ENCODE data around the gene CREB3L2. TPM values are rescaled to one million over a fixed set of nuclear protein-coding genes. Genes with fewer than 3 reads are reported as not detected.

Gene CREB3L2
- total RNA-seq, 4 donors from 2014 or later: 2.8 to 12.0 (median 5.4) TPM

DNA sequence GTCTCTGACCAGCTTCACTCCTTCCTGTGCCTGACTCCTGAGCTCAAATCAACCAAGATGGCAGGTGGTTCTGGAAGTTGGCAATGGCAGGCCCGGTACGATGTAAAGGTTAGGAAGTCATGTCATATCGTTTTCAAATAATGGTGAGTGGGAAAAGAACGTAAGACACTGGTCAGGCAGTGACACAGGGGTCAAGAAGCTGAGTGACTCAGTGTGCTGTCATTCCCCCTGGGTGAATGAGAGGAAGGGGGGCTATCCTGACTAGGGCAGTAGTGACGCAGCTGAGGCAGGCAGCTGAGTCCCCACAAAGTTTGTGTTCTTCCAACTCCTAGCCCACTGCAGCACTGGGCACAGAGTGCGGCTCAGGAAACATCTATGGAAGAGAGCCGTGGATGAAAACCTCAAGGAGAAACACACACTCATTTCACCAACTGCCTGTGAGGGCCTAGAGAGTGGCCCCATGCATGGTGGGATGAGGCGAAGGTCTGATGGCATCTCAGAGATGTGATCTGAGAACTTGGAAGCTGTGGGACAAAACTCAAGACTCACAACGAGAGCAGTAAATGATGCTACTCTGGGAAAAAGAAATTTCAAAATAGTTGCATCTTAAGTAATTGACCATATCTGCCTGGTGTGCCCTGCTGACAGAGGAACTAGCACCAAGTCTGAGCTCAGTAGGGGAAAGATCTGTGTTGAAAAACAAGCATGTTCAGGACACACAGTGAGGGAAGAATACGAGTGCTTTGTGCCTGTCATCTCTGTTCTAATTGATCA lies 23.2 kb downstream of the CREB3L2 start:
- Histone ChIP-seq H3K27ac (peak overlapping the region; percentile 50 to 75 (median 74)), H3K9me3 (no peaks in the 10 kb centered on the region), H3K4me3 (no peak overlapping the region), H3K4me1 (peaks cover 15 to 54% of the 10 kb centered on the region in 2 donors), H3K36me3 (no peaks in the 10 kb centered on the region), H3K27me3 (no peaks in the 10 kb centered on the region)
- peak; percentile 78 to 81 for ATAC-seq
- in situ Hi-C loops (cut with MboI; ENCODE audit: low sequenced_read_pairs in 4 of 4): no loop called here
- intact Hi-C loops (cut with DNase I; ENCODE audit: low total_unique reads): loop anchor here (5.0 kb wide), 1 partner anchor 41 kb away; no protein-coding TSS in a partner anchor
- peak; percentile 23 to 33 for TF ChIP-seq POLR2A (IDR thresholded peaks at IDR 0.05)
- TF ChIP-seq, protein P1, sequence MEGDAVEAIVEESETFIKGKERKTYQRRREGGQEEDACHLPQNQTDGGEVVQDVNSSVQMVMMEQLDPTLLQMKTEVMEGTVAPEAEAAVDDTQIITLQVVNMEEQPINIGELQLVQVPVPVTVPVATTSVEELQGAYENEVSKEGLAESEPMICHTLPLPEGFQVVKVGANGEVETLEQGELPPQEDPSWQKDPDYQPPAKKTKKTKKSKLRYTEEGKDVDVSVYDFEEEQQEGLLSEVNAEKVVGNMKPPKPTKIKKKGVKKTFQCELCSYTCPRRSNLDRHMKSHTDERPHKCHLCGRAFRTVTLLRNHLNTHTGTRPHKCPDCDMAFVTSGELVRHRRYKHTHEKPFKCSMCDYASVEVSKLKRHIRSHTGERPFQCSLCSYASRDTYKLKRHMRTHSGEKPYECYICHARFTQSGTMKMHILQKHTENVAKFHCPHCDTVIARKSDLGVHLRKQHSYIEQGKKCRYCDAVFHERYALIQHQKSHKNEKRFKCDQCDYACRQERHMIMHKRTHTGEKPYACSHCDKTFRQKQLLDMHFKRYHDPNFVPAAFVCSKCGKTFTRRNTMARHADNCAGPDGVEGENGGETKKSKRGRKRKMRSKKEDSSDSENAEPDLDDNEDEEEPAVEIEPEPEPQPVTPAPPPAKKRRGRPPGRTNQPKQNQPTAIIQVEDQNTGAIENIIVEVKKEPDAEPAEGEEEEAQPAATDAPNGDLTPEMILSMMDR (IDR thresholded peaks at IDR 0.05 in 4 of 5, conservative IDR thresholded peaks at IDR 0.05 in 1 of 5): no peak
- peak; percentile 58 to 75 for DNase-seq

DNA sequence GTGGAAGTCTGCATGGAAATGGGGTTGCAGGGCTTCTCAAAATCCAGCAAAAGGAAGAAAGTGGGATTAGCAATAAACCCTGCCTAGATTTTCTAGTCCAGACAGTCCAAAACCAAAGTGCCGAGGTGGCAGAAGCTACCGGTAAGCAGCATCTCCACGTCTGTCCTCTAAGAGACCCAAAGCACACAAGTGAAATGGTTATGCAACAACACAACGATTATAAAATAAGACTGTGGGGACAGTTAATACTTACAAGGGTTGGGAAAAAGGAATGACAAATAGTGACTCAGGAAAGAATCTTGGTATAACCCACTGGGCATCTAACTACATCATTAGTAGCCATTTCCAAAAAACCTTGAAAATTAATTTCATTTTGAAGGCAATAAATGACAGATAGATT lies 24.7 kb downstream of the CREB3L2 start:
- Histone ChIP-seq H3K36me3 (no peaks in the 10 kb centered on the region), H3K4me3 (no peak overlapping the region), H3K4me1 (peaks cover 8 to 49% of the 10 kb centered on the region in 2 donors), H3K9me3 (no peaks in the 10 kb centered on the region), H3K27me3 (no peaks in the 10 kb centered on the region), H3K27ac (peak overlapping the region; percentile 63 to 75 (median 74))
- DNase-seq (no peak), ATAC-seq (peak; percentile 34 to 35)
- in situ Hi-C loops (cut with MboI; ENCODE audit: low sequenced_read_pairs in 4 of 4) (no loop called here), intact Hi-C loops (cut with DNase I; ENCODE audit: low total_unique reads) (loop anchor here (5.0 kb wide), 1 partner anchor 40 kb away; no protein-coding TSS in a partner anchor)
- TF ChIP-seq POLR2A (IDR thresholded peaks at IDR 0.05): no peak
- TF ChIP-seq, protein P1 (IDR thresholded peaks at IDR 0.05 in 4 of 5, conservative IDR thresholded peaks at IDR 0.05 in 1 of 5): no peak

DNA sequence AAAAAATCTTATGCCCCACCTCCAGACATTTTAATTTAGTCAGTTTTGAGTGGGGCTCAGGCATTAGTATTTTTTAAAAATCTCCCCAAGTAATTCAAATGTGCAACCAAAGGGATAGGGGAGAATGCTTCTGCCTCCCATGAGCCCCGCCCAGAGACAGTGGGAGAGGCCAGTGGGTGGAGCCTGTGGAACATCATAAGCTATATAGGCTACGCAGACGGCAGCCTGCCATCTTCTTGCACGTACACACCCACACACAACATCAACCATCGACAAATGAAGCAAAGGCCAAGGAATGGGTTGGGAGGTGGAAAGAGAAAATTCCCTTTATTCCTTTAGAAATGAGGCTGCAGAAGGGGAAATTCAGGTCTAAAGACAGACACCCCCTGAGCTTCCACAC lies 25.2 kb downstream of the CREB3L2 start:
- in situ Hi-C loops (cut with MboI; ENCODE audit: low sequenced_read_pairs in 4 of 4) (no loop called here), intact Hi-C loops (cut with DNase I; ENCODE audit: low total_unique reads) (loop anchor here (5.0 kb wide), 1 partner anchor 39 kb away; no protein-coding TSS in a partner anchor)
- Histone ChIP-seq H3K4me3 (no peak overlapping the region), H3K27me3 (no peaks in the 10 kb centered on the region), H3K27ac (peak overlapping the region; percentile 63 to 75 (median 74)), H3K4me1 (peaks cover 8 to 46% of the 10 kb centered on the region in 2 donors), H3K36me3 (no peaks in the 10 kb centered on the region), H3K9me3 (no peaks in the 10 kb centered on the region)
- TF ChIP-seq POLR2A (IDR thresholded peaks at IDR 0.05): no peak
- no peak for DNase-seq
- no peak for ATAC-seq

DNA sequence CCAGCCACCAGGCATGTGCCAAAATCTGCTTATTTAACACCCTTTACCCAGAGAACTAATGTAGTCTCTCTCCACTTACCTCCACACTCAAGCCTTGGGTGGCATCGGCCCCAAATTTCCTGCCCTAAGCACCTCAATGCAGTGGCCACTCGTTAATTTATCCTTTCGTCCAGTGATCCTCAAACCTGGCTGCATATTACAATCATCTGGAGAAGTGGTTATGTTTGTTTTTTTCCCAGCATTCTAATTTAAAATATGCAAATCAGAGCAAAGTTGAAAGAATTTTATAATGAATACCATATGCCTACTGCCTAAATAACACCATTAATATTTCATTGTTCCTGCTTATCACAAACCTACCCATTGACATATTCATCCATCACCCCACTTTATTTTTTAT lies 25.7 kb downstream of the CREB3L2 start:
- DNase-seq (no peak), ATAC-seq (no peak)
- intact Hi-C loops (cut with DNase I; ENCODE audit: low total_unique reads): loop anchor here (5.0 kb wide), 1 partner anchor 39 kb away; no protein-coding TSS in a partner anchor

DNA sequence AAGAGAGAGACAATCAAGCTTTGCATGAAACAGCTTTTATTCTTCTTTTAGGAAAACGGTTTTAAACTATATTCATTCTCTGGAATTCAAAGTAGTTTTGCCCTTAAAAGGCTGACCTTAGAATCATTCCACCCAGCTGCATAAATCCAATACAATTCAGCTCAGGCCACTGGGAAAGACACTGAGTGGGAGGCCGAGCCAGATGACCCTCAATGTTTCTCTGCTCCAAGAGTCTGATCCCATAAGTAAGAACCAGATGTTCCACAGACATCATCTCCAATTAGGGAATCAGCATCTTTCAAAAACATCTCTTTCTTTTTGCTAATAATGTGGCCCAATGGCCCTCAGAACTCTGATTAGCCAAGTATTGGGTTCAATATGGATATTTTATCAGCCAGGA lies 26.1 kb downstream of the CREB3L2 start:
- Histone ChIP-seq H3K4me3 (no peak overlapping the region), H3K27me3 (no peaks in the 10 kb centered on the region), H3K36me3 (no peaks in the 10 kb centered on the region), H3K27ac (peak overlapping the region; percentile 63 to 75 (median 74)), H3K9me3 (no peaks in the 10 kb centered on the region), H3K4me1 (peaks cover 8 to 40% of the 10 kb centered on the region in 2 donors)
- in situ Hi-C loops (cut with MboI; ENCODE audit: low sequenced_read_pairs in 4 of 4) (no loop called here), intact Hi-C loops (cut with DNase I; ENCODE audit: low total_unique reads) (loop anchor here (5.0 kb wide), 1 partner anchor 38 kb away; no protein-coding TSS in a partner anchor)
- ATAC-seq: peak in 1 of 2 donors; percentile 33
- TF ChIP-seq, protein P1 (IDR thresholded peaks at IDR 0.05 in 4 of 5, conservative IDR thresholded peaks at IDR 0.05 in 1 of 5): no peak
- no peak for DNase-seq

More for the DNA sequence above, 25.7 kb downstream of the CREB3L2 start:
- Histone ChIP-seq H3K27ac (peak overlapping the region; percentile 63 to 75 (median 74)), H3K9me3 (no peaks in the 10 kb centered on the region), H3K4me3 (no peak overlapping the region), H3K27me3 (no peaks in the 10 kb centered on the region), H3K36me3 (no peaks in the 10 kb centered on the region), H3K4me1 (peaks cover 8 to 41% of the 10 kb centered on the region in 2 donors)
- TF ChIP-seq POLR2A (IDR thresholded peaks at IDR 0.05): no peak
- TF ChIP-seq, protein P1 (IDR thresholded peaks at IDR 0.05 in 4 of 5, conservative IDR thresholded peaks at IDR 0.05 in 1 of 5): no peak
- in situ Hi-C loops (cut with MboI; ENCODE audit: low sequenced_read_pairs in 4 of 4): no loop called here
